ENCODE measurements around the gene GALNT15.

GRCh38 chr3:16127249-16127648 lies 47.2 kb upstream of the GALNT15 start:
- TF ChIP-seq EZH2phosphoT487 (IDR thresholded peaks at IDR 0.05; ENCODE audit: insufficient read depth, low read depth), result no peak
- TF ChIP-seq EZH2 (IDR thresholded peaks at IDR 0.05; ENCODE audit: insufficient read depth, poor library complexity, severe bottlenecking), result no peak
